Osteoblast (primary cell): ENCODE measurements around the gene CALD1. TPM values are rescaled to one million over a fixed set of nuclear protein-coding genes. Genes with fewer than 3 reads are reported as not detected.
A peak's percentile ranks its signal among the peaks of the same experiment; 100 is the strongest.

Source experiments
- DNase-seq: peaks from one replicate; pipeline ENCODE4 v3.0.0; 2011; ENCODE audit warnings: low spot score, mixed read lengths; ENCODE audit not compliant: insufficient read length; ENCODE audit errors: missing footprints
- H2AFZ ChIP-seq: 2 replicates; pipeline ENCODE4 v1.6.0; 2011; ENCODE audit warnings: mild to moderate bottlenecking, low read length
- H3K27ac ChIP-seq: 2 replicates; pipeline ENCODE4 v1.5.1; 2011; ENCODE audit warnings: mild to moderate bottlenecking, low read depth, low read length, moderate library complexity
- H3K27me3 ChIP-seq: 2 replicates; pipeline ENCODE4 v1.6.0; 2012; ENCODE audit warnings: mild to moderate bottlenecking, control low read depth, inconsistent platforms, low read length, moderate library complexity; ENCODE audit not compliant: insufficient read depth
- H3K36me3 ChIP-seq: 2 replicates; pipeline ENCODE4 v1.5.1; 2011; ENCODE audit warnings: mild to moderate bottlenecking, low read length, control low read depth, moderate library complexity; ENCODE audit not compliant: insufficient read depth
- H3K4me1 ChIP-seq: 2 replicates; pipeline ENCODE4 v1.5.1; 2011; ENCODE audit warnings: mild to moderate bottlenecking, low read length, control low read depth, moderate library complexity; ENCODE audit not compliant: insufficient read depth
- H3K4me2 ChIP-seq: 2 replicates; pipeline ENCODE4 v1.6.0; 2011; ENCODE audit warnings: mild to moderate bottlenecking, low read length; ENCODE audit not compliant: insufficient read depth
- H3K4me3 ChIP-seq: fragments of 200-600 bp; sonication (generic); 3 replicates; pipeline ENCODE4 v1.5.1; 2012; ENCODE audit warnings: mild to moderate bottlenecking, low read length, inconsistent platforms; ENCODE audit not compliant: insufficient read depth
- H3K79me2 ChIP-seq: 2 replicates; pipeline ENCODE4 v1.6.0; 2012; ENCODE audit warnings: mild to moderate bottlenecking, low read length, control low read depth, inconsistent platforms; ENCODE audit not compliant: insufficient read depth
- H3K9me3 ChIP-seq: 2 replicates; pipeline ENCODE4 v1.5.1; 2011; ENCODE audit warnings: low read depth, low read length, control low read depth
- H4K20me1 ChIP-seq: 2 replicates; pipeline ENCODE4 v1.6.0; 2012; ENCODE audit warnings: mild to moderate bottlenecking, low read length, control low read depth; ENCODE audit not compliant: insufficient read depth
- total RNA-seq: library from RNA; depleted of rRNA; stranded (reverse); fragments of >200 nt; gene quantifications from 2 replicates; pipeline ENCODE4 v1.2.3, GENCODE V29; 2012
- TF ChIP-seq, protein P1 (sequence below): IDR thresholded peaks from 2 replicates; pipeline ENCODE4 v1.5.1; 2011; ENCODE audit warnings: mild to moderate bottlenecking, low read depth, low read length, moderate library complexity; ENCODE audit errors: extremely low read depth

Gene CALD1
- total RNA-seq, 1 donor: 1,123 TPM

DNA sequence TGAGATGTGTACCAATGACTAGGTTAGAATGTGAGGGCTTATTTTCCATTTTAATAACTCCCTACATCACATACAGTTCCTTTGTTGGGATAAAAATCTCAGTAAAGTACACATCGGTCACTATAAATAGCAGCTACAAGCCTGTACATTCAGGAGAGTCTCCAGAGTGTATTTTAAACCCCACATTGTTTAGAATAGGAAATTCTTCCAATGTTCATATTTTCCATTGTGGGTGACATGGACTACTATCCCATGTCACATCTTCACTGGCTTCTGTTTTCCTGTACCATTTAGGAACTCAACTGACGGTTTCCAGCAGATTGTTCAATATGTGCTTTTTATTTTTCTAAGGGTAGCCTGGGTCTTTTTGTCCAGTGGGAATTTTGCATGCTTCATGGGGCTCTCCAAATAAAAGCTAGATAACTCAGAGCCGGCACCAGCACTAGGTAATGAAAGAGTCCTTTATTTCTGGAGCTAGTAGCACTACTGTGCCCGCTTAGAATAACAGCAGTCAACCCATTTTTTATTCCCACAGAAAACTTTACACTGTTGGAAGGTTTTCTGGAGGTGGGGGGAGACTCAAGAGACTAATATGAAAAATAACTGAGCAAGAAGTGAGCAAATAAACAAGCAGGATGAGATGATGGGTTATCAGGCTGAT lies 100.5 kb downstream of the CALD1 start:
- H2AFZ ChIP-seq: no peak overlapping the region

DNA sequence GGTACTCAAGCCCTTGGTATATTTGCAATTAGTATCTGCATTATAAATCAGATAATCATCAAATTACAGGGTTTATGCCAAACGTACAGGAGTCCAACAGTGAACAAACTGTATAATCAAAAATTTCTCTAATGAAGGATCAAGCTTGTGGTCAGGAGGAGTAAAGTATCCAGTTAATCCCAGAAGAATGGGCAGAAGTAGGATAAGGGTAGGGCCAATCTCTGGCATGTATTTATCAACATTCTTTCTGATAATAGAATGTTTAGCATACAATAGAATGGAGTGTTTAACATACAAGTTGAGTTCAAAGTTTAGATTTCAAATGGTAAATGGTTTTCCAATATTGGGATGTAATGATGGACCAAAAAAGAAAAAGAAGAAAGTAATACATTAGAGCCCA lies 103.0 kb downstream of the CALD1 start:
- Histone ChIP-seq H3K9me3 (no peaks in the 10 kb centered on the region), H3K36me3 (peaks cover 59% of the 10 kb centered on the region), H3K4me2 (no peak overlapping the region), H4K20me1 (peaks cover 81% of the 10 kb centered on the region), H3K4me3 (no peak overlapping the region), H3K79me2 (peaks cover 79% of the 10 kb centered on the region), H3K27me3 (no peaks in the 10 kb centered on the region), H3K27ac (no peak overlapping the region), H2AFZ (no peak overlapping the region), H3K4me1 (peaks cover 43% of the 10 kb centered on the region)
- DNase-seq: no peak
- TF ChIP-seq, protein P1, sequence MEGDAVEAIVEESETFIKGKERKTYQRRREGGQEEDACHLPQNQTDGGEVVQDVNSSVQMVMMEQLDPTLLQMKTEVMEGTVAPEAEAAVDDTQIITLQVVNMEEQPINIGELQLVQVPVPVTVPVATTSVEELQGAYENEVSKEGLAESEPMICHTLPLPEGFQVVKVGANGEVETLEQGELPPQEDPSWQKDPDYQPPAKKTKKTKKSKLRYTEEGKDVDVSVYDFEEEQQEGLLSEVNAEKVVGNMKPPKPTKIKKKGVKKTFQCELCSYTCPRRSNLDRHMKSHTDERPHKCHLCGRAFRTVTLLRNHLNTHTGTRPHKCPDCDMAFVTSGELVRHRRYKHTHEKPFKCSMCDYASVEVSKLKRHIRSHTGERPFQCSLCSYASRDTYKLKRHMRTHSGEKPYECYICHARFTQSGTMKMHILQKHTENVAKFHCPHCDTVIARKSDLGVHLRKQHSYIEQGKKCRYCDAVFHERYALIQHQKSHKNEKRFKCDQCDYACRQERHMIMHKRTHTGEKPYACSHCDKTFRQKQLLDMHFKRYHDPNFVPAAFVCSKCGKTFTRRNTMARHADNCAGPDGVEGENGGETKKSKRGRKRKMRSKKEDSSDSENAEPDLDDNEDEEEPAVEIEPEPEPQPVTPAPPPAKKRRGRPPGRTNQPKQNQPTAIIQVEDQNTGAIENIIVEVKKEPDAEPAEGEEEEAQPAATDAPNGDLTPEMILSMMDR: no peak

More for the DNA sequence above, 100.5 kb downstream of the CALD1 start:
- Histone ChIP-seq H3K4me2 (no peak overlapping the region), H3K27ac (no peak overlapping the region), H3K4me1 (peaks cover 28% of the 10 kb centered on the region), H3K36me3 (peaks cover 59% of the 10 kb centered on the region), H3K4me3 (no peak overlapping the region), H3K27me3 (no peaks in the 10 kb centered on the region), H3K9me3 (no peaks in the 10 kb centered on the region), H4K20me1 (peaks cover 80% of the 10 kb centered on the region), H3K79me2 (peaks cover 86% of the 10 kb centered on the region)
- no peak for DNase-seq
- TF ChIP-seq, protein P1: no peak

DNA sequence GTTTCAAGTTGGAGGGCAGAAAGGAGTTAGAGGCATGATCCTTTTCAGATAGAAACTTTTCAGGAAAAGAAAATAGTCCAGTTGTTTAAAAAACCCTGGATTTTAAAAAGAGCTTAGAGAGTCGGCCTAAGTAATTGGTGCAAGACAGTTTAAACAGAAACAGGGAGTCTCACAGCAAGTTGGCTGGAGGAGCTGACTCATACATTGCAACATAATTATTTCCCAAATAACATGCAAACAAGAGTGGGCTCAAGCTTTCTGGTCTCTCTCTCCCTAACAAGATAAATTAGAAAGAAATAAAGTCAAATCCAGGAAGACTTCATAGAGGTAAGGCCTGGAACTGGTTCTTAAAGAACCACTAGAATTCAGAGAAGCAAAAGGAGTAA lies 106.5 kb downstream of the CALD1 start:
- Histone ChIP-seq H3K4me3 (no peak overlapping the region), H3K9me3 (no peaks in the 10 kb centered on the region), H3K4me1 (peaks cover 69% of the 10 kb centered on the region), H3K36me3 (peaks cover 65% of the 10 kb centered on the region), H3K27me3 (no peaks in the 10 kb centered on the region), H2AFZ (no peak overlapping the region), H3K4me2 (peak overlapping the region; percentile 60), H4K20me1 (peaks cover 80% of the 10 kb centered on the region), H3K79me2 (peaks cover 79% of the 10 kb centered on the region), H3K27ac (peak overlapping the region; percentile 94)
- no peak for DNase-seq
- TF ChIP-seq, protein P1: no peak

DNA sequence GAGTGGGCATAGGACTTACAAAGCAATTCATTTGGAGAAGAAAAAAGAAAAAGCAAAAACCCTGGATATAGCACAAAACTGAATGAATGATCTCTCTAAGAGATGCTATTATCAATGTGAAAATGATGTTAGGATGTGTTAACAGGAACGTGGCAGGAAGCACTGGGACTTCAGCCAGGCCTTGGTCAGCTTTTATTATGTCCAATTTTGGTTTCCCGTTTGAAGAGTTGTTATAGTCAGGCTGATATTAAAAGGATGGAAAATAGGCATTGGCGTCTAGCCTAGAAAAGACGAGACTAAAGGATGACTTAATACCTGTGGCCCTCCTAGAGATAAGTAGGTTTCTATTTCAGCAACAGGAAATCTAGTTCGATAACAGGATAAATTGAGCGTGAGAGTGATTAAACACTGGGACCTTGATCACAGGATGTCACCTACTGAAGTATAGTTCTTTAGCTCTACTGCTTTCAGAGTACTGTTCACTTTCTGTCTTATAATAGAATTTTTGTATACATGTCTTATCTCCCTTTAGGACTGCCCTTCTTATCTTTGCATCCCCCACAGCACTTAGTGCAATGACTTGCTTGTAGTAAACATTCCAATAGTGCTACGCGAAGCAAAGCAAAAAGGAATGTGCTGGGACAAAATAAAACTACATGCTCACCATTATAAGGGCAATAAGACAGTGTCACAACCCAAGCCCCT lies 107.1 kb downstream of the CALD1 start:
- peak overlapping the region; percentile 60 for H3K4me2 ChIP-seq
- H3K4me3 ChIP-seq: peak overlapping the region; percentile 28
- H3K36me3 ChIP-seq: peaks cover 64% of the 10 kb centered on the region
- TF ChIP-seq, protein P1: no peak
- H3K27me3 ChIP-seq: no peaks in the 10 kb centered on the region
- H3K4me1 ChIP-seq: peaks cover 74% of the 10 kb centered on the region
- peak overlapping the region; percentile 94 for H3K27ac ChIP-seq
- H3K79me2 ChIP-seq: peaks cover 79% of the 10 kb centered on the region
- H2AFZ ChIP-seq: no peak overlapping the region
- peak; percentile 74 for DNase-seq
- H3K9me3 ChIP-seq: no peaks in the 10 kb centered on the region
- peaks cover 80% of the 10 kb centered on the region for H4K20me1 ChIP-seq
